Esophagus (tissue), 2 donors: Measurements from ENCODE around the gene TNFRSF4. TPM values are rescaled to one million over a fixed set of nuclear protein-coding genes. Genes with fewer than 3 reads are reported as not detected.
"Not testable (repeated sequence)": the region's sequence is repeated elsewhere in the genome, so short reads cannot be mapped to it uniquely, and the experiment has no call there.

Experiments used
- H3K27ac ChIP-seq, 2 donors: one replicate each; pipeline ENCODE4 v1.5.1; 2013; ENCODE audit warnings: low read depth in 2 of 2, mild to moderate bottlenecking in 2 of 2, inconsistent platforms in 1 of 2, low read length in 1 of 2, moderate library complexity in 1 of 2
- H3K27me3 ChIP-seq, 2 donors: one replicate each; pipeline ENCODE4 v1.6.1; 2013; ENCODE audit warnings: low read length in 2 of 2, control low read depth in 1 of 2, mild to moderate bottlenecking in 1 of 2; ENCODE audit not compliant: insufficient read depth in 2 of 2, control insufficient read depth in 1 of 2
- H3K36me3 ChIP-seq, 2 donors: one replicate each; pipeline ENCODE4 v1.6.1; 2013; ENCODE audit warnings: low read length in 1 of 2; ENCODE audit not compliant: control insufficient read depth in 2 of 2, insufficient read depth in 2 of 2
- H3K4me1 ChIP-seq, 2 donors: one replicate each; pipeline ENCODE4 v1.6.1; 2013; ENCODE audit warnings: low read length in 1 of 2; ENCODE audit not compliant: control insufficient read depth in 2 of 2, insufficient read depth in 2 of 2
- H3K4me3 ChIP-seq, 2 donors: one replicate each; pipeline ENCODE4 v1.5.1; 2013; ENCODE audit warnings: low read length in 2 of 2, mild to moderate bottlenecking in 2 of 2, low read depth in 1 of 2, moderate library complexity in 1 of 2
- H3K9me3 ChIP-seq, 2 donors: one replicate each; pipeline ENCODE4 v1.6.1; 2013; ENCODE audit warnings: mild to moderate bottlenecking in 2 of 2, low read depth in 1 of 2, low read length in 1 of 2, moderate library complexity in 1 of 2; ENCODE audit not compliant: control insufficient read depth in 2 of 2, insufficient read depth in 1 of 2
- WGBS, 2 donors: extraction: QIAGEN DNeasy Blood & Tissue Kit; methylation state at CpG; one replicate each; pipeline ENCODE4 v1.1.7; 2013; 5-methylcytosine and 5-hydroxymethylcytosine counted together
- polyA plus RNA-seq, 2 donors: library from polyadenylated mRNA; stranded (reverse); fragments of 200-250 nt; gene quantifications; one replicate each; pipeline ENCODE4 v1.2.3, GENCODE V29; 2013
- donor health status: healthy with polysubstance abuse.
- donor health status: Bipolar disorder and iron deficiency.

TNFRSF4 gene
- polyA plus RNA-seq, 2 donors: 0.73 to 1.1 TPM

- H3K4me3 ChIP-seq: no peak overlapping the region
- no peak overlapping the region for H3K27ac ChIP-seq
- H3K36me3 ChIP-seq: peaks cover 3 to 43% of the 10 kb centered on the region in 2 donors
- no peaks in the 10 kb centered on the region for H3K9me3 ChIP-seq
- H3K4me1 ChIP-seq: peaks cover 0 to 8% of the 10 kb centered on the region in 2 donors
- WGBS, 2 donors: 85 to 90% methylated on average over 10 of the region's 10 CpGs
- H3K27me3 ChIP-seq: no peaks in the 10 kb centered on the region
Measured at GRCh38 chr1:1255611-1256010, 41.7 kb upstream of the TNFRSF4 start.

GRCh38 chr1:1255078-1255477 lies 41.1 kb upstream of the TNFRSF4 start:
- no peak overlapping the region for H3K27ac ChIP-seq
- H3K4me1 ChIP-seq: peaks cover 0 to 8% of the 10 kb centered on the region in 2 donors
- 94 to 95% methylated on average over 26 of the region's 26 CpGs for whole genome bisulfite sequencing, 2 donors
- no peaks in the 10 kb centered on the region for H3K9me3 ChIP-seq
- no peaks in the 10 kb centered on the region for H3K27me3 ChIP-seq
- no peak overlapping the region for H3K4me3 ChIP-seq
- peaks cover 0 to 39% of the 10 kb centered on the region in 2 donors for H3K36me3 ChIP-seq

- 87% methylated on average over 21 of the region's 21 CpGs for WGBS, 2 donors
- H3K36me3 ChIP-seq: peaks cover 0 to 39% of the 10 kb centered on the region in 2 donors
Measured at GRCh38 chr1:1254667-1254998, 40.7 kb upstream of the TNFRSF4 start.

GRCh38 chr1:1253972-1254666 lies 40.2 kb upstream of the TNFRSF4 start:
- H3K27ac ChIP-seq: no peak overlapping the region
- peaks cover 0 to 7% of the 10 kb centered on the region in 2 donors for H3K4me1 ChIP-seq
- H3K27me3 ChIP-seq: no peaks in the 10 kb centered on the region
- H3K9me3 ChIP-seq: no peaks in the 10 kb centered on the region
- H3K36me3 ChIP-seq: peaks cover 0 to 37% of the 10 kb centered on the region in 2 donors
- no peak overlapping the region for H3K4me3 ChIP-seq
- 94 to 95% methylated on average over 47 to 50 of the region's 50 CpGs for WGBS, 2 donors

More at GRCh38 chr1:1254667-1254998, 40.7 kb upstream of the TNFRSF4 start:
- Histone ChIP-seq H3K27ac (no peak overlapping the region), H3K9me3 (no peaks in the 10 kb centered on the region), H3K27me3 (no peaks in the 10 kb centered on the region), H3K4me3 (no peak overlapping the region), H3K4me1 (peaks cover 0 to 8% of the 10 kb centered on the region in 2 donors)

GRCh38 chr1:1253314-1253713 lies 39.4 kb upstream of the TNFRSF4 start:
- peaks cover 0 to 3% of the 10 kb centered on the region in 2 donors for H3K4me1 ChIP-seq
- H3K27ac ChIP-seq: no peak overlapping the region
- no peak overlapping the region for H3K4me3 ChIP-seq
- no peaks in the 10 kb centered on the region for H3K9me3 ChIP-seq
- peaks cover 0 to 33% of the 10 kb centered on the region in 2 donors for H3K36me3 ChIP-seq
- no peaks in the 10 kb centered on the region for H3K27me3 ChIP-seq
- 83 to 88% methylated on average over 12 of the region's 12 CpGs for WGBS, 2 donors

- Histone ChIP-seq H3K4me3 (no peak overlapping the region), H3K27me3 (peaks cover 0 to under 1% of the 10 kb centered on the region in 2 donors), H3K4me1 (peaks cover 2 to 5% of the 10 kb centered on the region in 2 donors), H3K27ac (no peak overlapping the region), H3K9me3 (no peaks in the 10 kb centered on the region), H3K36me3 (peaks cover 0 to 25% of the 10 kb centered on the region in 2 donors)
- 61 to 62% methylated on average over 15 to 16 of the region's 16 CpGs for WGBS, 2 donors
Measured at GRCh38 chr1:1250786-1251284, 36.9 kb upstream of the TNFRSF4 start.

GRCh38 chr1:1248009-1248913 lies 34.3 kb upstream of the TNFRSF4 start:
- not testable (repeated sequence) for H3K4me3 ChIP-seq, H3K36me3 ChIP-seq, H3K9me3 ChIP-seq, H3K4me1 ChIP-seq, H3K27ac ChIP-seq, H3K27me3 ChIP-seq
- 88 to 90% methylated on average over 21 of the region's 21 CpGs for WGBS, 2 donors

GRCh38 chr1:1247341-1247913 lies 33.5 kb upstream of the TNFRSF4 start:
- WGBS, 2 donors: 59 to 65% methylated on average over 23 to 25 of the region's 25 CpGs
- Histone ChIP-seq H3K9me3 (no peaks in the 10 kb centered on the region), H3K36me3 (no peaks in the 10 kb centered on the region), H3K4me3 (no peak overlapping the region), H3K4me1 (peaks cover 2 to 5% of the 10 kb centered on the region in 2 donors), H3K27ac (no peak overlapping the region), H3K27me3 (peaks cover 0 to 6% of the 10 kb centered on the region in 2 donors)

GRCh38 chr1:1246577-1247340 lies 32.8 kb upstream of the TNFRSF4 start, which contains the start of gene C1QTNF12:
C1QTNF12 (minus strand) TSS chr1:1246722; CDS start chr1:1246690, 32 bp downstream.
- H3K9me3 ChIP-seq: no peaks in the 10 kb centered on the region
- no peak within 1 kb of the TSS for H3K27ac ChIP-seq
- no peaks in the 10 kb centered on the region for H3K36me3 ChIP-seq
- 4 to 5% methylated on average over 39 to 74 of the region's 74 CpGs for WGBS, 2 donors
- peaks cover 0 to 6% of the 10 kb centered on the region in 2 donors for H3K27me3 ChIP-seq
- H3K4me3 ChIP-seq: no peak within 1 kb of the TSS
- peaks cover 2 to 5% of the 10 kb centered on the region in 2 donors for H3K4me1 ChIP-seq
